Measurements from ENCODE around the gene GDI1. TPM values are rescaled to one million over a fixed set of nuclear protein-coding genes. Genes with fewer than 3 reads are reported as not detected.
A peak's percentile ranks its signal among the peaks of the same experiment; 100 is the strongest.

Gene GDI1
- total RNA-seq, 2 donors from 2014 or later = 189 to 223 TPM

DNA sequence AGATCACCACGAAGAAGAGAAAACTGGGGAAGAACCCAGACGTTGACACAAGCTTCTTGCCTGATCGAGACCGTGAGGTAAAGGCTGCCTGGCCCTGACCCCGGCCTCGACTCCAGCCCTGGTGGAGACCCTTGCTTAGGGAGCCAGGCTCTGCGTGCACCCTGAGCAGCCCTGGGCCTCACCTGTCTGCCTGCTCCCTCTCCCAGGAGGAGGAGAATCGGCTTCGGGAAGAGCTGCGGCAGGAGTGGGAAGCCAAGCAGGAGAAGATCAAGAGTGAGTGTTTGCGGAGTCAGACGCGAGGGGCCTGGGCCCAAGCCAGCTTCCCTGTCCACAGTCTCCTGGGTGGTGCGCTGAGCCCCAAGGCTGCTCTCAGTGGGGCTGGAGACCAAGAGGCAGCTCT lies 11.5 kb downstream of the GDI1 start:
- Mint-ChIP-seq H3K27ac (no peak overlapping the region), H3K36me3 (ENCODE audit: low read depth) (no peaks in the 10 kb centered on the region), H3K4me1 (peaks cover 5% of the 10 kb centered on the region), H3K27me3 (no peaks in the 10 kb centered on the region), H3K4me3 (no peak overlapping the region)
- no peaks in the 10 kb centered on the region for H3K9me3 ChIP-seq (ENCODE audit: control insufficient read depth, low read length, poor library complexity, severe bottlenecking)
- DNase-seq (no peak), ATAC-seq (no peak)

DNA sequence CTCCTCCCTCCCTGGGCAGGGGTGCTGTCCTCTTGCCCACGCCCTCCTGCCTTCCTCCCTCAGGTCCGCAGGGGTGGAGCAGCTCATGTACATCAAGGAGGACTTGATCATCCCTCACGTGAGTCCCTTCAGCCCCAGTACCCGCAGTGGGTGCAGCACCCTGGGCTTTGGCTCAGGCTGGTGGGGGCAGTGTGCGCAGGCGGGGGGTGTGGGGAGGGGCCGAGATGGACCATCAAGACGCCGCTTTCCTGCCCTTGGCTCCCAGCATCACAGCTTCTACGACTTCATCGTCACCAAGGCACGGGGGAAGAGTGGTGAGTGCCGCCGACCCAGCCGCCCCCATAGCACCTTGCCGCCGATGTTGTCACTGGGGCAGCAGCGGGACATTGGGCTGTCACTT lies 12.7 kb downstream of the GDI1 start:
- DNase-seq = no peak
- no peak overlapping the region for H3K4me3 Mint-ChIP-seq
- ATAC-seq = no peak
- H3K27ac Mint-ChIP-seq = no peak overlapping the region
- no peaks in the 10 kb centered on the region for H3K27me3 Mint-ChIP-seq
- no peaks in the 10 kb centered on the region for H3K9me3 ChIP-seq (ENCODE audit: control insufficient read depth, low read length, poor library complexity, severe bottlenecking)
- no peaks in the 10 kb centered on the region for H3K36me3 Mint-ChIP-seq (ENCODE audit: low read depth)
- peaks cover 4% of the 10 kb centered on the region for H3K4me1 Mint-ChIP-seq

DNA sequence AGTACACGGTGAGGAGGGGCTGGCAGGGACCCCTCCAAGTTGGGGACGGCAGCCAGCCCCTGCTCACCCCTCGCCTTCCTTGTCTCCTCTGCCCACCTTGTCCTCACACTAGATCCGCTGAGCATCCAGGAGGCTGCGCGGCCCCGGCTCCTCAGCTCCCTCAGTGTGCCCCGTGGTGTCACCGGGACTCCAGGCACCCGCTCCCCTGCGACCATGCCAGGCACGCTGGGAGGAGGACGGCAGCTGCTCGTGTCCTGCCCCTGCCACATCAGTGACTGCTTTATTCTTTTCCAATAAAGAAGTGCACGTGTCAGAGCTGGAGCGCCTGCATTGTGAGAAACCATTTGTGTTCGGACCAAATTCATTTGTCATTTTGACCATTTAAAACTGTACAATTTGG lies 13.4 kb downstream of the GDI1 start:
- Mint-ChIP-seq H3K27ac (no peak overlapping the region), H3K4me3 (no peak overlapping the region), H3K36me3 (ENCODE audit: low read depth) (no peaks in the 10 kb centered on the region), H3K27me3 (no peaks in the 10 kb centered on the region), H3K4me1 (peaks cover 4% of the 10 kb centered on the region)
- DNase-seq (no peak), ATAC-seq (no peak)
- H3K9me3 ChIP-seq (ENCODE audit: control insufficient read depth, low read length, poor library complexity, severe bottlenecking) = no peaks in the 10 kb centered on the region

DNA sequence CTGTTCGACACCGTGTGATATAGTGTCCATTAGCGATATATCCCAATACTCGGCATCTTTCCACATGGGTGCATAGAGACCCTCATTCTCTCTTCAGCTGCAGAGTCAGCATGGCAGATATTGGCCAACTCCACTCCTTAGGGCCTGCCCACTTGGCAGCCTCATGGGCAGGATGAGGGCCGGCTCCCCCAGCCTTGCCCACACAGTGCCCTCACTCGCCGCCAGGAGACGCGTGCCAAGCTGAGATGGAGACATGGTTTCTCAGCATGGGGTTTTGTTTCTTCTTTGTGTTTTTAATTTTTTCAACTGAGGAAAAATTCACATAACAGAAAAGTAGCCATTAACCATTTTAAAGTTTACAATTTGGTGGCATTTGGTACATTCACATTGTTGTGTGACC lies 15.9 kb downstream of the GDI1 start:
- H3K27me3 Mint-ChIP-seq = no peaks in the 10 kb centered on the region

DNA sequence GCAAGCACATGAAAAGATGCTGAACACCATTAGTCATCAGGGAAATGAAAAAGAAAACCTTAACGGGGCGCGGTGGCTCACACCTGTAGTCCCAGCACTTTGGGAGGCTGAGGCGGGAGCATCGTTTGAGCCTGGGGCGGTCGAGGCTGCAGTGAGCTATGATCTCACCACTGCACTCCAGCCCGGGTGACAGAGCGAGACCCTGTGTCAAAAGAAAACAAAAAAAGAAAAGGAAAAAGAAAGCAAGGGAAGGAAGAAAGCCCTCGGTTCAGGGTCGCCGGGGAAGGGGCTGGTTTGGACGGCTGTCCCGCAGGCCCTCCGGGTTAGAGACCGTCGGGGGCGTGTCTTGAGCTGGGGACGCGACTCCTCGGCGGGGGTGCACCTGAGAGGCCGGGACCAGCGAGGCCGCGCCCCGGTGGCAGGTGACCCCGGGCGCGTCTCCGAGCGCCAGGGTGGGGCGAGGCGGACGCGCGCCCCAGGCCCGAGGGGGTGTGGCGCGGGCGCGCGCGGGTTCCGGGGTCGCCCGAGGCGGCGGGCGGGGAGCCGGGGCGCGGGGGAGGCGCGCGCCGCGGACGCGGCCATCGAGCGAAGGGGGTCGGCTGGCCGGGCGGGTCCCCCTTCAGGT lies 20.6 kb downstream of the GDI1 start:
- ATAC-seq = peak; percentile 76
- peak; percentile 51 to 64 (median 62) for DNase-seq
- Mint-ChIP-seq H3K36me3 (ENCODE audit: low read depth) (no peaks in the 10 kb centered on the region), H3K27ac (peak overlapping the region; percentile 87), H3K4me3 (peak overlapping the region; percentile 96), H3K4me1 (peaks cover 15% of the 10 kb centered on the region), H3K27me3 (no peaks in the 10 kb centered on the region)
- H3K9me3 ChIP-seq (ENCODE audit: control insufficient read depth, low read length, poor library complexity, severe bottlenecking) = no peaks in the 10 kb centered on the region

More for the DNA sequence above, 15.9 kb downstream of the GDI1 start:
- Mint-ChIP-seq H3K27ac (no peak overlapping the region), H3K4me3 (no peak overlapping the region), H3K36me3 (ENCODE audit: low read depth) (no peaks in the 10 kb centered on the region), H3K4me1 (peaks cover 5% of the 10 kb centered on the region)
- no peaks in the 10 kb centered on the region for H3K9me3 ChIP-seq (ENCODE audit: control insufficient read depth, low read length, poor library complexity, severe bottlenecking)
- ATAC-seq (no peak), DNase-seq (no peak)

DNA sequence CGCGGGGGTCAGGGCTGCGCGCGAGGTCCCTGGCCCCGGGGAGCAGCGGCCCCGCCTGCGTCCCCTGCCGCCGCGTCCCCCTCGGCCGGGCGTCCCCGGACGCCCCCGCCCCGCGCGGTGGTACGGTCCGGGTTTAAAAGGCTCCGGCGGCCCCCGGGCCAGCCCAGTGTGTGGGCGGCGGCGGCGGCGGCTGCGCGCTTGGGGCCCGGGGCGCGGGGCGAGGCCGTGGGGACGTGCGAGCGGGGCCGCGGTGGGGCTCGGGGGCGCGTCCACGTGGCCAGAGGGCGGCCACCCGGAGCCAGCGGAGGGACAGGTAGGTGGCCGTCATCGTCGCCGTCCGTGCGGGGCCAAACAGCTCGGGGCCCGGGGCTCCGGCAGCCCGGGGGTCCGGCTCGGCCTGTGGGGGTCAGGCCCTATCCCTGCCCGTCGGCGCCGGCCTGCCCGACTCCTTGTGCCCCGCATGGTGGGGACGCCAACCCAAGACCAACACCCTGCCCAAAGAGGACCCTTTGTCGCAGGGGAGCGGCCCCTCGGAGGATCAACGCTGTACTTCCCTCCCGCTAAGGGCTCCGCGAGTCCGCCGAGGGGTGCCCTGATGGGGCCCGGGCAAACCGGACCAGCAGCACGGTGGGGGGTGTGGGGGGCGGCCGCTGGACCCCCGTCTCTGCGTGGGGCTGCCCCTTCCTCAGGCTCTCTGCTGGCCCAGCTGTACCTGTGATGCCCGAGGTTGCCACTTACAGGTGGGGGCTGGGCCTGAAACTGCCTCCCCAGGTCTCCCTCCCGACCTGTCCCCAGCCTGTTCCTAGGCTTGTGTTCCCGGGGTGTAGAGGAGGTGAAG lies 21.4 kb downstream of the GDI1 start, which contains the start of gene PLXNA3:
PLXNA3 (plus strand) TSS at position 166 of the 838 bp plus-strand sequence. CDS start 1,903 bp downstream, outside the sequence.
- Mint-ChIP-seq H3K4me3 (peak within 1 kb of the TSS; percentile 96), H3K4me1 (peaks cover 15% of the 10 kb centered on the region), H3K36me3 (ENCODE audit: low read depth) (peaks cover 4% of the 10 kb centered on the region), H3K27me3 (no peaks in the 10 kb centered on the region), H3K27ac (peak within 1 kb of the TSS; percentile 87)
- H3K9me3 ChIP-seq (ENCODE audit: control insufficient read depth, low read length, poor library complexity, severe bottlenecking) = no peaks in the 10 kb centered on the region
- DNase-seq = peak; percentile 63 to 68 (median 65)
- ATAC-seq = peak; percentile 83

DNA sequence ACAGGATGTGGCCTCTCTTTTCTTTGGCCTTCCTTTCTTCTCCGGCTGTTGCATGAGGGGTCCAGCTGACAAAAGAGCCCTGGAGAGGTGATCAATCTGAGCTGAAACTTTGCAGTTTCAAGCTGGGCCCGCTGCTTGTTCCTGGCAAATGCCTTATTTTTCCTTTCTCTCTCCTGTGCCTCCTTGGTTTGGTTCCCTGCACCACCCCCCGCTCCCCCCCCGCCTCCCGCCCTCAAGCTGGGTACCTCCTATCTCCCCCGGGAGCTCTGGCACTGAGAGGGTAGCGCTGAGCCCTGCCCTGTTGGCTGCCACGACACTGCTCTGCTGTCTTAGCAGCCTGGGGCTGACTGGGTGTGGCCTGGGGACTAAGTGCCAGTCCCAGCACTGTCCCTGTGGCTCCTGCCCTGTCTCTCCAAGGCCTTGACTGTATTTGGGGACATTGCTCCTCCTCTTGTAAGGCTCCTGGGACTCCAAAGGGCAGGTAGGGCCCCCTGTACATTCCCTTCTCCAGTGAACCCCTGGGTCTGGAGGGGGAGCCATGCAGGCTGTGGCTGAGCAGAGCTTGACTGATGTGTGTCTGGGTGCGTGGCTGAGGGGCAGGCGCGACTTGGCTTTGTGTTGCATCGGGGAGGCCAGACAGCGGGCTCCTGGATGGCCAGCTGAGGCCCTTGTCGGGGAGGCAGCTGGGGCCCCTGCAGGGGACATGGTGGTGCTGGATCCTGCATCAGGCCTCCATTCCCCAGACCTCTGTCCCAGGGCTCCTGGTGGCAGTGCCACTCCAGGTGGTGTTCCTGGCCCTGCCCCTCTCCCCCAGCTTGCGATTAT lies 22.2 kb downstream of the GDI1 start:
- Mint-ChIP-seq H3K27ac (peak overlapping the region; percentile 34), H3K4me3 (peak overlapping the region; percentile 85), H3K36me3 (ENCODE audit: low read depth) (peaks cover 4% of the 10 kb centered on the region), H3K27me3 (no peaks in the 10 kb centered on the region), H3K4me1 (peaks cover 15% of the 10 kb centered on the region)
- H3K9me3 ChIP-seq (ENCODE audit: control insufficient read depth, low read length, poor library complexity, severe bottlenecking) = no peaks in the 10 kb centered on the region
- DNase-seq (no peak), ATAC-seq (peak; percentile 44)

DNA sequence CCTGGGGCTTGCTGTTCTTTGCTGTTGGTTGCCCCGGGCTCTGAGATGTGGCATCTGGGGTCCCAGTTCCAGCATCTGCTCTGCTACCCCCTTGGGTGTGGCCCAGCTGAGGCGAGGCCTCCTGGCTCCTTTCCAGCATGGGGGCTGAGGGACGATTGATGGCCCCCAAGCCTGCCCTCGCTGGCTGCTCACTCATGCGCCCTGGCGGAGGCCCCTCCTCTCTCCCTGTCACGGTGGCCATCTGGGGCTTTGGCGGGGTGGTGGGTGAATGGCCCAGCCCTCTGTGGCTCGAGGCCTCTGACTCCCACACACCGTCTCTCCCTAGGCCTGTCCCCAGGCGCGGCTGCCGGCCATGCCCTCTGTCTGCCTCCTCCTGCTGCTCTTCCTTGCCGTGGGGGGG lies 22.9 kb downstream of the GDI1 start:
- ATAC-seq (no peak), DNase-seq (no peak)
- Mint-ChIP-seq H3K27me3 (no peaks in the 10 kb centered on the region), H3K4me3 (peak overlapping the region; percentile 85), H3K36me3 (ENCODE audit: low read depth) (peaks cover 4% of the 10 kb centered on the region), H3K4me1 (peaks cover 15% of the 10 kb centered on the region), H3K27ac (no peak overlapping the region)
- no peaks in the 10 kb centered on the region for H3K9me3 ChIP-seq (ENCODE audit: control insufficient read depth, low read length, poor library complexity, severe bottlenecking)

DNA sequence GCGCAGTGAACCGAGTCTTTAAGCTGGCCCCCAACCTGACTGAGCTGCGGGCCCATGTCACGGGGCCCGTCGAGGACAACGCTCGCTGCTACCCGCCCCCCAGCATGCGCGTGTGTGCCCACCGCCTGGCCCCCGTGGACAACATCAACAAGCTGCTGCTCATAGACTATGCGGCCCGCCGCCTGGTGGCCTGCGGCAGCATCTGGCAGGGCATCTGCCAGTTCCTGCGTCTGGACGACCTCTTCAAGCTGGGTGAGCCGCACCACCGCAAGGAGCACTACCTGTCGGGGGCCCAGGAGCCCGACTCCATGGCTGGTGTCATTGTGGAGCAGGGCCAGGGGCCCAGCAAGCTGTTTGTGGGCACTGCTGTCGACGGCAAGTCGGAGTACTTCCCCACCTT lies 23.4 kb downstream of the GDI1 start:
- no peaks in the 10 kb centered on the region for H3K27me3 Mint-ChIP-seq
- DNase-seq = no peak
- no peak for ATAC-seq
- H3K36me3 Mint-ChIP-seq (ENCODE audit: low read depth) = peaks cover 4% of the 10 kb centered on the region
- H3K27ac Mint-ChIP-seq = no peak overlapping the region
- H3K9me3 ChIP-seq (ENCODE audit: control insufficient read depth, low read length, poor library complexity, severe bottlenecking) = no peaks in the 10 kb centered on the region
- peak overlapping the region; percentile 85 for H3K4me3 Mint-ChIP-seq
- H3K4me1 Mint-ChIP-seq = peaks cover 15% of the 10 kb centered on the region

DNA sequence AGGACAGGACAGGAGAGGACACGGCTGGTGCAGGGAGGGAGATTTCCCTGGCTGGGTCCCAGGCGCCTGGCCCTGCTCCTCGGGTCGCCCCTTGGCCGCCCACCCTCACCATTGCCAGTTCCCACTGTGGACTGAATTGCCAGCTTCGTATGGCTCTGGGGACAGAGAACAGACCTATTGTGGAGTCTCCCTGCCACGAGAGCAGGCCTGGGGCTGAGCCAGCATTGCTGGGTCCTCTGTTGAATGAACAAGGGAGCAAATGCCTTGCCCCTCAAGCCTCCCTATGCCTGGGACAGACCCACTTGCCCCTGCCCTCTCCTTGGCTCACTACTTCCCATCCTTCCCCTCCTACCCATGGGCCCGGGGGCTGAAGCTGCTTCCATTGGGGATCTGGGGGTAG lies 25.4 kb downstream of the GDI1 start:
- Mint-ChIP-seq H3K36me3 (ENCODE audit: low read depth) (peaks cover 4% of the 10 kb centered on the region), H3K4me3 (no peak overlapping the region), H3K27ac (no peak overlapping the region), H3K27me3 (no peaks in the 10 kb centered on the region), H3K4me1 (peaks cover 13% of the 10 kb centered on the region)
- H3K9me3 ChIP-seq (ENCODE audit: control insufficient read depth, low read length, poor library complexity, severe bottlenecking) = no peaks in the 10 kb centered on the region
- ATAC-seq (no peak), DNase-seq (no peak)

DNA sequence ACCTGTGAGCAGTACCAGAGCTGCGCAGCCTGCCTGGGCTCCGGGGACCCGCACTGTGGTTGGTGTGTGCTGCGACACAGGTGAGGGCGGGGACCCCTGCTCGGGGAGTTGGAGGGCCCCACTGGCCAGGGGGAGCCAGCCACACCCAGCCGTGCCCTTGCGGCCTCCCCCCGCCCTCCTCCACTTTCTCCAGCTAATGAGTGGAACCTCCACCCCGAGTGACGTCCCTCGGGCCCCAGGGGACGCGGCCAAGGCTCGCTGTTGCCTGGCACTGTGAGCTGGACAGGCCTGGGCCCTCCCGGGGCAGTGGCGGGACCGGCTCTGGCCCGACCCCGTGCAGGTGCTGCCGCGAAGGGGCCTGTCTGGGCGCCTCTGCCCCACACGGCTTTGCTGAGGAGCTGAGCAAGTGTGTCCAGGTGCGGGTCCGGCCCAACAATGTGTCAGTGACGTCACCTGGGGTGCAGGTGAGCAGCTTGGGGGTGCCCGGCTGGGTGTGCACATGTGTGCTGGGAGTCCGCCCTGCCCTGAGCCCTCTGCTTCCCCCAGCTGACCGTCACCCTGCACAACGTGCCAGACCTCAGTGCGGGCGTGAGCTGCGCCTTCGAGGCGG lies 26.8 kb downstream of the GDI1 start:
- no peak overlapping the region for H3K27ac Mint-ChIP-seq
- H3K4me1 Mint-ChIP-seq = peaks cover 11% of the 10 kb centered on the region
- DNase-seq = no peak
- no peak for ATAC-seq
- H3K27me3 Mint-ChIP-seq = no peaks in the 10 kb centered on the region
- peaks cover 4% of the 10 kb centered on the region for H3K36me3 Mint-ChIP-seq (ENCODE audit: low read depth)
- H3K9me3 ChIP-seq (ENCODE audit: control insufficient read depth, low read length, poor library complexity, severe bottlenecking) = no peaks in the 10 kb centered on the region
- H3K4me3 Mint-ChIP-seq = no peak overlapping the region

DNA sequence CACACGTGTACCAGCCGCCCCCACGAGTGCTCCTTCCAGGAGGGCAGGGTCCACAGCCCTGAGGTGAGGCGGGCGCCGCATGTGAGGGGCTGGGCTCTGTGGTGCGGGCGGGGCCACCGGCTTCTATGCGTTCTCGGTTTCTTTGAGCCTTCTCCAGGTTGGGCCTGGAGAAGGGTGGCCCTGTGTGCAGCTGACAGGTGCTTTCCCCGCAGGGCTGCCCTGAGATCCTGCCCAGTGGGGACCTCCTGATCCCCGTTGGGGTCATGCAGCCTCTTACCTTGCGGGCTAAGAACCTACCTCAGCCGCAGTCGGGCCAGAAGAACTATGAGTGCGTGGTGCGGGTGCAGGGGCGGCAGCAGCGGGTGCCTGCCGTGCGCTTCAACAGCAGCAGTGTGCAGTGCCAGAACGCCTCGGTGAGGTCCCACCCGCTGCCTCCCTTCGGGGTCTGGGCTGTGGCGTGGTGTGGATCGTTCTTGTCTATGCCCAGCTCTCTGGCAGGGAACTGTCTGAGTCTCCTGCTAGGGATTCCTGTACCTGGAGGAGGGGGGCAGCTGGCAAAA lies 27.9 kb downstream of the GDI1 start:
- Mint-ChIP-seq H3K27ac (no peak overlapping the region), H3K4me1 (peaks cover 5% of the 10 kb centered on the region), H3K27me3 (no peaks in the 10 kb centered on the region), H3K4me3 (no peak overlapping the region), H3K36me3 (ENCODE audit: low read depth) (peaks cover 4% of the 10 kb centered on the region)
- H3K9me3 ChIP-seq (ENCODE audit: control insufficient read depth, low read length, poor library complexity, severe bottlenecking) = no peaks in the 10 kb centered on the region
- ATAC-seq (no peak), DNase-seq (no peak)
